GM13976 (cell line): ENCODE measurements around the gene BRD3.
"Not testable (repeated sequence)": the region's sequence is repeated elsewhere in the genome, so short reads cannot be mapped to it uniquely, and the experiment has no call there.

ENCODE experiments used
- DNase-seq: peaks from one replicate; pipeline ENCODE4 v3.0.0; 2012; ENCODE audit warnings: low spot score
- CTCF ChIP-seq: IDR thresholded peaks from 2 replicates; pipeline ENCODE4 v1.5.1; 2012; ENCODE audit warnings: borderline replicate concordance, mild to moderate bottlenecking; ENCODE audit not compliant: insufficient read depth; ENCODE audit errors: extremely low read depth, missing control alignments, control extremely low read depth
- in situ Hi-C: fragments of 300-500 bp; cut with MboI; formaldehyde crosslinking; loops from one replicate; pipeline ENCODE4 v1.12.0; 2022; ENCODE audit warnings: low sequenced_read_pairs, mixed read lengths, inconsistent platforms; ENCODE audit not compliant: unreplicated experiment

Gene BRD3

GRCh38 chr9:134099123-134099761 is 31.4 kb upstream of the BRD3 start:
- in situ Hi-C loops, result no loop called here
- peak; percentile 67 for TF ChIP-seq CTCF
- peak; percentile 76 for DNase-seq

GRCh38 chr9:134089972-134090371 is 22.1 kb upstream of the BRD3 start:
- in situ Hi-C loops, result no loop called here
- DNase-seq, result no peak
- no peak for TF ChIP-seq CTCF

- in situ Hi-C loops, result no loop called here
- no peak for TF ChIP-seq CTCF
- no peak for DNase-seq
Observed at GRCh38 chr9:134088063-134088725, 20.4 kb upstream of the BRD3 start.

GRCh38 chr9:134085674-134086073 is 17.8 kb upstream of the BRD3 start:
- in situ Hi-C loops, result no loop called here
- TF ChIP-seq CTCF, result no peak
- no peak for DNase-seq

GRCh38 chr9:134083451-134083850 is 15.6 kb upstream of the BRD3 start:
- no peak for DNase-seq
- in situ Hi-C loops, result no loop called here
- no peak for TF ChIP-seq CTCF

GRCh38 chr9:134076644-134077043 is 8.8 kb upstream of the BRD3 start:
- TF ChIP-seq CTCF, result no peak
- in situ Hi-C loops, result no loop called here
- DNase-seq, result no peak

GRCh38 chr9:134075689-134076088 is 7.9 kb upstream of the BRD3 start:
- DNase-seq, in situ Hi-C loops: not testable (repeated sequence)
